C4-2B (cell line): Measurements from ENCODE around the gene TMEM200C.

ENCODE experiments used
- H3K27ac ChIP-seq: fragments of 450-650 bp; 2 replicates; pipeline ENCODE4 v1.5.1; 2017
- ZFX ChIP-seq: fragments of 450-650 bp; IDR thresholded peaks from 2 replicates; pipeline ENCODE4 v1.6.1; 2017
- TF ChIP-seq, protein P1 (sequence below): fragments of 450-650 bp; conservative IDR thresholded peaks from 2 replicates; pipeline ENCODE4 v1.5.1; 2017; ENCODE audit warnings: mild to moderate bottlenecking

TMEM200C gene

DNA sequence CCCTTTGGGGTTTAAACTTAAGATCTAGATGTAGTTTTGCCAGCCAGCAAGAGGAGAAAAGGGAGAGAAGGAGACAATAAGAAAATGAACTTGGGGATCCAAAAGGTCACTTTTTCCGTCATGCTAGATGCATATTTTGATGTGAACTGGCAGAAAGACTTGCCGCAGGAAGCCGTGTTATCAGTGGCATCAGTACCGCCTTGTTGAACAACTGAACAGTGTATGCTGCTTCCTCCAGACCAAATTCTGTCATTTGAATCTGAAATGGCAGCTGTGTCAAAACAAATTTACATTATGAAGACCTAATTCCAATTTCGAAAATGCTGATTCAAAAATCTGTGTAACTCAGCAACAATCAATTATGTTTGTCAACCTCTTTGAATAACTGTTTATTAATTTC lies 42.1 kb downstream of the TMEM200C start:
- no peak for TF ChIP-seq ZFX
- TF ChIP-seq, protein P1, sequence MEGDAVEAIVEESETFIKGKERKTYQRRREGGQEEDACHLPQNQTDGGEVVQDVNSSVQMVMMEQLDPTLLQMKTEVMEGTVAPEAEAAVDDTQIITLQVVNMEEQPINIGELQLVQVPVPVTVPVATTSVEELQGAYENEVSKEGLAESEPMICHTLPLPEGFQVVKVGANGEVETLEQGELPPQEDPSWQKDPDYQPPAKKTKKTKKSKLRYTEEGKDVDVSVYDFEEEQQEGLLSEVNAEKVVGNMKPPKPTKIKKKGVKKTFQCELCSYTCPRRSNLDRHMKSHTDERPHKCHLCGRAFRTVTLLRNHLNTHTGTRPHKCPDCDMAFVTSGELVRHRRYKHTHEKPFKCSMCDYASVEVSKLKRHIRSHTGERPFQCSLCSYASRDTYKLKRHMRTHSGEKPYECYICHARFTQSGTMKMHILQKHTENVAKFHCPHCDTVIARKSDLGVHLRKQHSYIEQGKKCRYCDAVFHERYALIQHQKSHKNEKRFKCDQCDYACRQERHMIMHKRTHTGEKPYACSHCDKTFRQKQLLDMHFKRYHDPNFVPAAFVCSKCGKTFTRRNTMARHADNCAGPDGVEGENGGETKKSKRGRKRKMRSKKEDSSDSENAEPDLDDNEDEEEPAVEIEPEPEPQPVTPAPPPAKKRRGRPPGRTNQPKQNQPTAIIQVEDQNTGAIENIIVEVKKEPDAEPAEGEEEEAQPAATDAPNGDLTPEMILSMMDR, result no peak

DNA sequence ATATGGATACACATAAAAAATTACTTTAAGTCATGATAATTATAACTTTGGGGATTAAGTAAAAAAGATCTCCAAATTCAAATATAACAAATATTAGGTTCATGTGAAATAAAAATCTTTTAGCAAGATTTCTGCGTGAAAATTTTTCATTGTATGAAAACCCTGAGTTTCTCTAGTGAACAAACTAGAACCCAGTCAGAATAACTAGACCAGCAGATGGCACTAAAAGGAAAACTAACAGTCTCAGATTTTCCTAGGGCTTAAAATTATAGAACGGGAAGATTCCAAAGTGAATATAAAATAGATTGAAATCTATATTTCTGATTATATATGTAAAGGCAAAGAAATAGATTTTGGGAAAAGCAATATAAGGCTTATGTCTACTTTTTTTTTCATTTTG lies 43.3 kb downstream of the TMEM200C start:
- no peak overlapping the region for H3K27ac ChIP-seq
- TF ChIP-seq, protein P1, result peak; percentile 55
- no peak for TF ChIP-seq ZFX

More for the DNA sequence above, 42.1 kb downstream of the TMEM200C start:
- no peak overlapping the region for H3K27ac ChIP-seq

DNA sequence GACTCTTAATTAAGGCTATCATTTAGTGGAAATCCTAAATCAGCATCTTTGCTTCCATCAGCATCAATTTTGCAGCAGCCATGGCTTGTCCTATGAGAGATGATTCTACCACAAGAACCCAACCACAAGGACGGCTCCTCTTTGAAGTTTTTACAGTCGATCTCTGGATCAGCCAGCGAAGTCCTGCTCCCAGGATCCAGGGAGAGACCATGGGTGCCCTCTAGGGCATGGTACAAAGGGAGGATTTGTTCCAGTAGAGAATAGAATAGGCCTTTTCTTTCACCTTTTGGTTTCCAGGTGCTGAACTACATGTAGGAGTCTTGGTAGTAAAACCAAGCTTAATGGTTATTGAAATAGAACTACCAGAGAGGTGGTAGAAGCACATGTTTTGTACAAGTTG lies 52.7 kb downstream of the TMEM200C start:
- no peak overlapping the region for H3K27ac ChIP-seq
- TF ChIP-seq ZFX, result no peak
- TF ChIP-seq, protein P1, result no peak

DNA sequence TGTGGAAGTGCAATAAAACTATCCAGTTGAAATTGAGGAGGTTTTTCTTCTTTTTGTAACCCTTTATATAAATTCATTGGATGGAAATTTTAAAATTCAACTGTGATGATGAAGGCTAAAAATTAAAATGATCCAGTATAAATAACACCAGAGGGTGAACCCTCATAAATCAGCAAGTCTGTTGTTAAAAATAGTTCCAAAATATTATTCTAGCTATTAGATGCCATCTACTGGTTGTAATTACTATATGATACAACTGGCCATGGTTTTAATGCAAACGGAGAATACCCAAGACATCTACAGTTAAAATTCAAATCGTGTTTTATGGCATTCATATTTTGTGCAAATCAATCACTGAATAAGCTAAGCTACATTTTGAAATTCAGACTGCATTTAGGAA lies 53.8 kb downstream of the TMEM200C start:
- TF ChIP-seq ZFX, result no peak
- TF ChIP-seq, protein P1, result peak; percentile 44

DNA sequence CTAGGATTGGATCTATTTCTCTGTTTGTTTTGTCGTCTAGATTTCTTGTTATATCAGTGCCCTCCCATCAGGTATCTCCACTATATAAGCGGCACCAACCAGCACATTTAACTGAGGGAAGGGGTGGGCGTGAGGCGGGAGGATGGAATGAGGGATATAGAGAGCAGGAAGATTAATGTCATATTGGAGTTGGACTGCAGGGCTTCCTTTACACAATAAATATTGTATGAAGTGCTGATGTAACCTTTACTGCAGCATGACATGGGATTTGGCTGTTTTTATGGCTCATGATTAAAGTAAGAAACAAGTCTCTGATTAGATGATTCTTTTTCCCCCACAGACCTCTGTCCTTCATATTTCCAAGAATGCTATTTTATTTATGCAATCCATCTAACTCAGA lies 54.8 kb downstream of the TMEM200C start:
- no peak overlapping the region for H3K27ac ChIP-seq
- TF ChIP-seq, protein P1, result no peak
- no peak for TF ChIP-seq ZFX

More for the DNA sequence above, 53.8 kb downstream of the TMEM200C start:
- H3K27ac ChIP-seq, result no peak overlapping the region

GRCh38 chr18:5840025-5840424 lies 55.3 kb downstream of the TMEM200C start:
- no peak for TF ChIP-seq ZFX
- TF ChIP-seq, protein P1, result no peak
- no peak overlapping the region for H3K27ac ChIP-seq

DNA sequence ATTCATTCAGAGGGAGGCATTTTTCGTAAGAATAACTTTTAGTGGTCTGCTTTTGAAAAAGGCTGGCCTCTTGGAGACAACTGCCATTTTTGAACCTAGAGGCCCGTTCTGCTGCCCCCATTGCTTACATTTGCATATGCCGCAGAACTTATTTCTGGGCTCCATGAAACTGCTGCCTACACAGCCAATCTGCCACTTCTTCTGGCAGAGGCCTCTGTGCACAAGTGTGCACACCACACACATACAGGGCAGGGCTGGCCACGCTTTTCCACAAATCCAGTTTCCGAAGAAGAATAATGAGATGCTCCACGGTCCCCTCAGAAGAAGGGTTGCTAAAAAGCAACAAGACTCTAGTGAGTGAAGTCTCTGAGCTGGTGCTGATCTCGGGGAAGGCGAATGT lies 56.2 kb downstream of the TMEM200C start:
- no peak overlapping the region for H3K27ac ChIP-seq

More for the DNA sequence above, 56.2 kb downstream of the TMEM200C start:
- TF ChIP-seq, protein P1, result no peak
- no peak for TF ChIP-seq ZFX
